ENCODE results near the gene MCF2L.
"Not testable (repeated sequence)": the region's sequence is repeated elsewhere in the genome, so short reads cannot be mapped to it uniquely, and the experiment has no call there.

MCF2L gene

GRCh38 chr13:113043931-113044330 lies 74.9 kb downstream of the MCF2L start:
- in situ Hi-C loops (cut with MboI; ENCODE audit: low sequenced_read_pairs), result no loop called here

GRCh38 chr13:113044391-113045114 lies 75.5 kb downstream of the MCF2L start:
- in situ Hi-C loops (cut with MboI; ENCODE audit: low sequenced_read_pairs), result no loop called here

DNA sequence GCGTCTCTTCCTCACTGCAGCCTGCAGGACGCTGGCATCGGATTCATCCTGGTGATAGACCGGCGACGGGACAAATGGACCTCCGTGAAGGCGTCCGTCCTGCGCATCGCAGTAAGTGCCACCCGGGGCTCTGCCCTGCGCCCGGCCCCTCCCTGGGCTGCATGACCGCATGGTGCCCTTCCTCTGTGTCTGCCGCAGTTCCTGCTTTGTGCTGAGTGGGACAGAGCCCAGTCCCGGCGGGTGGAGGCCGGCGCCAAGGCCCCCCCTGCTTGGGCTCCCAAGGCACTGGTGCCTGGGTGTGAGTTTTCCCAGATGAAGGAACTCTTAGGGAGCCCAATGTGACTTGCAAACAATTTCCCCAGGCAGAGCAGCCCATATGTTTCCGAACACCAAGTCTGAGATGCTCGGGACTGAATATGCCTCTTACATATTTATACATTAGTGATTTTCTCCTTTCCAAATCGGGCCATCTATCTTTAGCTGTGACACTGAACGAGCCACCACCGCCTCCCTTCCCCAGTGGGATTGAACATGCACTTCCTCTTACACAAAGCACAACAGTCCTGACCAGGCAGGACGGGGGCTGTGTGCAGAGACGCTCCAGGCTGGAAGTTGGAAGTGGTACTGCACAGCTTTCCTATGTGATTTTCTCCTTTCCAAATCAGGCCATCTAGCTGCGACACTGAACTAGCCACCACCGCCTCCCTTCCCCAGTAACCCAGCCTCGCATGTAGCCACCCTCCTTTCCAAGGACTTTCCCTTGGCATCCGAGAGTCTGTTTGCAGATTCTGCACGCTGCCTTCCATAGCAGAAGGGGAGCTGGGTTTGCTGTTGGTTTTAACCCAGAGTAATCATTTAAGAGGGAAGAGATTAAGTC lies 76.5 kb downstream of the MCF2L start:
- in situ Hi-C loops (cut with MboI; ENCODE audit: low sequenced_read_pairs), result no loop called here

DNA sequence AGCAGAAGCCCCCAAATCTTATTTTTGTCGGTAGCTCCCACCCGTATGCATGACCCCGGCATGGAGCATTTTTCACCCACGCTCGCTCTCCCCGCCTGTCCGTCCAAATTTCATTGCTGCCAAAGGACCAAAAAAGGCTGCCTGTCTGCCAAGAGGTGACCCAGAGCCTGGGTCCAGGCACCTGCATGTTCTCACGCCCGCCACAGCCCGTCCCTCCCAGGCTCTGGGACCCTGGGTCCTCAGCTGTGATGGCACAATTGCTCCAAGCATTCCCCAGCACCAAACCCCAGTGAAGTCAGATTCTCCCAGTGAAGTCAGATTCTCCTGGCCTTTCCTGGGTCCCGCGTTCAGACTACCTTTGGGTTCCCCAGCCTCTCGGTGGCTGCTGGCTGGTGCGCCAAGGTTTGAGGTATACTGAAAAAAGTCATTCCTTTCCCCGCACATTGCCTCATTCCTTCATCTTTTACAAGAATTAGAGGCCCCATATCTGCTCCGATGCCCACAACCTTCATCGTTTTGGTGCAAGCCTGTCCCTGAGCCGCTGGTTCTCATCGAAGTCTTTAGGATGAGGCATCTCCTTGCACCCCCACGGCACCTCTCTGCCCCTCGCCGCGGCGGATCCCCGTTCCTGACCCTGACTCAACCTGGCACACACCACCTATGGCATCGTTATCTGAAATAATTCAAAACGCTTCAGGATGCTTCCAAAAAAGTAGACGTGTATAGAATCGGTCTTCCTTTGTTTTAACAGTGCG lies 77.3 kb downstream of the MCF2L start:
- in situ Hi-C loops (cut with MboI; ENCODE audit: low sequenced_read_pairs), result no loop called here

DNA sequence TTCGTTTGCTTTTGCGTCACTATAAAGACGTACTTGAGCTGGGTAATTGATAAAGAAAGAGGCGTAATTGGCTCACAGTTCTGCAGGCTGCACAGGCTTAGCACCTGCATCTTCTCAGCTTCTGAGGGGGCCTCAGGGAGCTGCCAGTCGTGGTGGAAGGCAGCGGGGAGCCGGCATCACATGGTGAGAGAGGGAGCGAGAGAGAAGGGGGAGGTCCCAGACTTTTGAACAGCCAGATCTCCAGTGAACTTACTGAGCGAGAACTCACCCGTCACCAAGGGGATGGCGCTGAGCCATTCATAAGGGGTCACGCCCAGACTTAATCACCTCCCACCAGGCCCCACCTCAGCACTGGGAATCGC lies 77.8 kb downstream of the MCF2L start:
- in situ Hi-C loops (cut with MboI; ENCODE audit: low sequenced_read_pairs), result no loop called here

- in situ Hi-C loops (cut with MboI; ENCODE audit: low sequenced_read_pairs), result no loop called here
These were observed 78.6 kb downstream of the MCF2L start for GRCh38 chr13:113047587-113047986.

GRCh38 chr13:113048766-113049165 lies 79.8 kb downstream of the MCF2L start:
- in situ Hi-C loops (cut with MboI; ENCODE audit: low sequenced_read_pairs), result no loop called here

- in situ Hi-C loops (cut with MboI; ENCODE audit: low sequenced_read_pairs), result no loop called here
These were observed 80.5 kb downstream of the MCF2L start for GRCh38 chr13:113049521-113049941.

GRCh38 chr13:113049981-113050380 lies 81.0 kb downstream of the MCF2L start:
- in situ Hi-C loops (cut with MboI; ENCODE audit: low sequenced_read_pairs), result no loop called here

DNA sequence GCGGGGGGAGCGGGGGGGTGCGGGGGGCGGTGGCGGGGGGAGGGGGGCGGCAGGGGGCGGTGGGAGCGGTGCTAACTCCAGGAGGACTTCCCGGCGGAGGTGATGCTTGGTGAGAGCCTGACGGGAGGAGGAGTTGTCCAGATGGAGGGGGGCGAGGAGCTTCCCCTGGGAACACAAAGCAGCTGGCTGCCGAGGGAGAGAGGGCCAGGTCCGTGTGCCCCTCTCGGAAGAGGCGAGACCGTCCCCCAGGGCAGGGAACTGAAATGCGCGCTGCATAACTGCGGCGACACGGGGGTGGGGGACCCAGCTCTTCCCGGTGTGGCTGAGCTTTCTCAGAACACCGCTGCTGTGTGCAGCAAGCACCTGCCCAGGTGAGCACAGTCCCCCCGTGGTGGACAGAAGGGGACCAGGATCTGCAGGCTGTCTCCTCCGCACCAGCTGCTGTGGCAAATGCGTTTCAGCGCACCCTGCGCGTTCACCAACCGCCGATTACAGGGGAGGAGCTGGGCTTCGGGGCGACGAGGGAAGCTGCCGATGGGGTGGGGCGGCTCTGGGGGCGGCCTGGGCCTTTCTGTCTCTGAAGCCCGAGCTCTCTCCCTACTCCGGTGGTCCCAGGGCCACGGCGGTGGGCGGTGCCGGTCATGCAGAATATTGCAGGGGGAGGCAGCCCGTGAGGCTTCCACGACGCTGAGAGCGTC lies 81.9 kb downstream of the MCF2L start:
- in situ Hi-C loops (cut with MboI; ENCODE audit: low sequenced_read_pairs), result no loop called here

DNA sequence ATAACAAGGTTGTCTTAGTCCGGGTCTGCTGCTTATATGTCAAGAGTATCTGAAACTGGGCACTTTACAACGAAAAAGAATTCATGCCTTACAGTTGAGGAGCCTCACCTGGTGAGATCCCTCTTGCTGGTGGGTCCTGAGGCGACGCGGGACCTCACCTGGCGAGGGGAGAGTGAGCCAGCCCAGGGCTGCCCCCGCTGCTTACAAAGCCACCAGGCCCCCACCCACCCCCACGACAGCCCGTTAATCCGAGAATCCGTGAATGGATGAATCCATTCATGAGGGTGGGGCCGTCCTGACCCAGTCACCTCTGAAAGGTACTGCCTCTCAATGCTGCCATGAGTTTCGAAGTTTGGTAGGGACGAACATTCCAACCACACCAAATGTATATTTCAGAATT lies 82.6 kb downstream of the MCF2L start:
- in situ Hi-C loops (cut with MboI; ENCODE audit: low sequenced_read_pairs), result no loop called here

GRCh38 chr13:113052206-113052605 lies 83.2 kb downstream of the MCF2L start:
- in situ Hi-C loops (cut with MboI; ENCODE audit: low sequenced_read_pairs), result no loop called here

GRCh38 chr13:113052971-113053370 lies 84.0 kb downstream of the MCF2L start:
- in situ Hi-C loops (cut with MboI; ENCODE audit: low sequenced_read_pairs), result no loop called here

- in situ Hi-C loops (cut with MboI; ENCODE audit: low sequenced_read_pairs), result no loop called here
These were observed 84.4 kb downstream of the MCF2L start for GRCh38 chr13:113053376-113053775.

DNA sequence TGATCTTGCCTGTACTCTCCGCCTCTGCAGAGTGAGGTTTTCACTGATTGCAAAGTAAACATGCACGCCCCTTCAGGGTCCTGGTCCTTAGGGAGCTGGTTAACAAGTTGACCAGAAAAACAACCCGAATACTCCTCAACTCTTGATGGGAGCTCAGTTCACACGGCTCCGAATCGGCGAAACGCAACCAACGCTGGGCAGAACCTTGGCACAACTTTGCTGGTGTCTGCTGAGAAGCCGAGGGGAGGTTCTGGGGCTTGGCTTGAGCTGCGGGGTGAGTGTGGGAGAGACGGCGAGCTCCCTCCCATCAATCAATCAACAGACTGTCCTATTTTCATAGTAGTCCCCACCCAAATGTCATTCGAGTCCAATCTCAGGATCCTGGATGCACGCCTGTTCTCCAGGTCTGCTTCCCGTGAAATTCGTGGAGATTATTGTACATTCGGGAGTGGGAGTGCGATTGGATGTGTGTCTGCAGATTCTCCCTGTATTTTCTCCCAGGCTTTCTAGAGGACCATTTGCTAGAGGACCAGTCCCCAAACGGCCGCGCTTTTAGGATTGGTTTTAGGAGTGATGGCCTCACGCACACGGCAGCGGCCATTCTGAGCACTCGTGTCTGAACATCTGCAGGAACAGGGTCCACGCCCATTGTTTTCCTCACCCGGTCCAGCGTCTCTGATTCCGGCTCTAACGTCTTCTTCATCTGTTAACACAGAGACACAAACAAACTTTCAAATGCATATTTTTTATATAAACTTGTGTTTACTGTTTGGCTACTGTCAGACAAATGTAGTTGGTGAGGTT lies 85.0 kb downstream of the MCF2L start:
- in situ Hi-C loops (cut with MboI; ENCODE audit: low sequenced_read_pairs), result no loop called here

GRCh38 chr13:113057084-113057483 lies 88.1 kb downstream of the MCF2L start:
- in situ Hi-C loops (cut with MboI; ENCODE audit: low sequenced_read_pairs), result no loop called here

DNA sequence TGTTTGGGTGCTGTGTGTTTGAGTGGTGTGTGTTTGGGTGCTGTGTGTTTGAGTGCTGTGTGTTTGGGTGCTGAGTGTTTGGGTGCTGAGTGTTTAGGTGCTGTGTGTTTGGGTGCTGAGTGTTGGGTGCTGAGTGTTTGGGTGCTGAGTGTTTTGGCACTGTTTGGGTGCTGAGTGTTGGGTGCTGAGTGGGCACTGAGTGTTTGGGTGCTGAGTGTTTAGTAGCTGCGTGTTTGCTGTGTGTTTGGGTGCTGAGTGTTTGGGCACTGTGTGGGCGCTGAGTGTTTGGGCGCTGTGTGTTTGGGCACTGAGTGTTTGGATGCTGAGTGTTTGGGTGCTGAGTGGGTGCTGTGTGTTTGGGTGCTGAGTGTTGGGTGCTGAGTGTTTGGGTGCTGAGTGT lies 88.5 kb downstream of the MCF2L start:
- in situ Hi-C loops (cut with MboI; ENCODE audit: low sequenced_read_pairs), result not testable (repeated sequence)

DNA sequence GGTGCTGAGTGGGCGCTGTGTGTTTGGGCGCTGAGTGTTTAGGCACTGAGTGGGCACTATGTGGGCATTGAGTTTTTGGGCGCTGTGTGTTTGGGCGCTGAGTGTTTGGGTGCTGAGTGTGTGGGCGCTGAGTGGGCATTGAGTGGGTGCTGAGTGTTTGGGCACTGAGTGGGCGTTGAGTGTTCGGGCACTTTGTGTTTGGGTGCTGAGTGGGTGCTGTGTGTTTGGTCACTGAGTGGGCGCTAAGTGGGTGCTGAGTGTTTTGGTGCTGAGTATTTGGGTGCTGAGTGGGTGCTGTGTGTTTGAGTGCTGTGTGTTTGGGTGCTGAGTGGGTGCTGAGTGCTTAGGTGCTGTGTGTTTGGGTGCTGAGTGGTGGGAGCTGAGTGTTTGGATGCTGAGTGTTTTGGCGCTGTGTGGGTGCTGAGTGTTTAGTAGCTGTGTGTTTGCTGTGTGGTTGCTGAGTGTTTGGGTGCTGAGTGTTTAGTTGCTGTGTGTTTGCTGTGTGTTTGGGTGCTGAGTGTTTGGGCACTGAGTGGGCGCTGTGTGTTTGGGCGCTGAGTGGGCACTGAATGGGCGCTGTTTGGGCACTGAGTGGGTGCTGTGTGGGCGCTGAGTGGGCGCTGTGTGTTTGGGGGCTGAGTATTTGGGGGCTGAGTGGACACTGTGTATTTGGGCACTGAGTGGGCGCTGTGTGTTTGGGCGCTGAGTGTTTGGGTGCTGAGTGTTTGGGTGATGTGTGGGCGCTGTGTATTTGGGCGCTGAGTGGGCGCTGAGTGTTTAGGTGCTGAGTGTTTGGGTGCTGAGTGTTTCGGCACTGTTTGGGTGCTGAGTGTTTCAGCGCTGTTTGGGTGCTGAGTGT lies 89.3 kb downstream of the MCF2L start:
- in situ Hi-C loops (cut with MboI; ENCODE audit: low sequenced_read_pairs), result no loop called here
